HG03039 (cell line): Measurements from ENCODE around the gene TPRG1L.

ENCODE experiments used
- ATAC-seq: cut with Tn5 transposase; IDR thresholded peaks from one replicate; pipeline ENCODE4 v1.9.1; 2021; ENCODE audit warnings: mild to moderate bottlenecking, moderate library complexity; ENCODE audit not compliant: unreplicated experiment

The TPRG1L gene

GRCh38 chr1:3641816-3642215, 17.0 kb downstream of the TPRG1L start:
- no peak for ATAC-seq

GRCh38 chr1:3642919-3643675, 18.3 kb downstream of the TPRG1L start:
- ATAC-seq = no peak

GRCh38 chr1:3644273-3644672, 19.5 kb downstream of the TPRG1L start:
- ATAC-seq = no peak

GRCh38 chr1:3645247-3645646, 20.4 kb downstream of the TPRG1L start:
- no peak for ATAC-seq

- ATAC-seq = no peak
Measured at GRCh38 chr1:3645666-3646355, 21.0 kb downstream of the TPRG1L start.

GRCh38 chr1:3646596-3646995, 21.8 kb downstream of the TPRG1L start:
- ATAC-seq = no peak

GRCh38 chr1:3649342-3650247, 24.8 kb downstream of the TPRG1L start, which contains the start of gene WRAP73:
Gene WRAP73 (minus strand): TSS chr1:3650103. CDS start chr1:3649999, 104 bp downstream.
- peak; percentile 69 for ATAC-seq

GRCh38 chr1:3650248-3651025, 25.6 kb downstream of the TPRG1L start:
- ATAC-seq = no peak

GRCh38 chr1:3651026-3651929, 26.5 kb downstream of the TPRG1L start:
- no peak for ATAC-seq

- ATAC-seq = no peak
Measured at GRCh38 chr1:3651930-3652547, 27.2 kb downstream of the TPRG1L start, which contains the start of gene TP73. Gene TP73 (plus strand): TSS chr1:3652516. CDS start chr1:3682366, 29,850 bp downstream.

GRCh38 chr1:3652548-3653285, 27.9 kb downstream of the TPRG1L start:
- no peak for ATAC-seq

- no peak for ATAC-seq
Measured at GRCh38 chr1:3653286-3653618, 28.4 kb downstream of the TPRG1L start.

- no peak for ATAC-seq
Measured at GRCh38 chr1:3654549-3655281, 29.9 kb downstream of the TPRG1L start.

GRCh38 chr1:3656450-3657095, 31.8 kb downstream of the TPRG1L start:
- no peak for ATAC-seq

GRCh38 chr1:3657096-3657475, 32.3 kb downstream of the TPRG1L start:
- no peak for ATAC-seq

GRCh38 chr1:3657578-3658230, 32.9 kb downstream of the TPRG1L start:
- ATAC-seq = no peak

- ATAC-seq = no peak
Measured at GRCh38 chr1:3658231-3658615, 33.4 kb downstream of the TPRG1L start.
